AG09319 (cell line): ENCODE measurements around the gene TXLNG.

ENCODE experiments used
- DNase-seq: peaks from one replicate; pipeline ENCODE4 v3.0.0-alpha.2; 2010; ENCODE audit warnings: low read depth; ENCODE audit errors: extremely low read depth
- TF ChIP-seq, protein P1 (sequence below): IDR thresholded peaks from 2 replicates; pipeline ENCODE4 v1.5.1; 2011; ENCODE audit warnings: low read depth, mild to moderate bottlenecking, inconsistent platforms, low read length, moderate library complexity

The TXLNG gene

DNA sequence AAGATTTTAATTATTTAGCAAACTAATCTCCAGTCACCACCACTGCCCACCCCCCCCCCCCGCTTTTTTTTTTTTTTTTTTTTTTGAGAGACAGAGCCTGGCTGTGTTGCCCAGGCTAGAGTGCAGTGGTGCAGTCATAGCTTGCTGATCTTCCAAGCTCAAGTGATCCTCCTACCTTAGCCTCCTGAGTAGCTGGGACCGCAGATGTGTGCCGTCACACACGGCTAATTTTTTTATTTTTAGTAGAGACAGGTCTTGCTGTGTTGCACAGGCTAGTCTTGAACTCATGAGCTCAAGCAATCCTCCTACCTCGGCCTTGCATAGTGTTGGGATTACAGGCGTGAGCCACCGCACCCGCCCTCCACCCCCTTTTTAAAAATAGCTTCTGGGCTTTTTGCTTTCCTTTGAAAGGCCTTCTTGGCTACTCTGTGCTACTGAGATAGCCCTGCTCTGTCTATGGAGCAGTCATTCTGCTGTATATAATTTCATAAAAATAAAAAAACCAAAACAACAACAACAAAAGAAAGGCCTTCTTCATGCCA, 18.7 kb downstream of the TXLNG start:
- DNase-seq: no peak
- TF ChIP-seq, protein P1, sequence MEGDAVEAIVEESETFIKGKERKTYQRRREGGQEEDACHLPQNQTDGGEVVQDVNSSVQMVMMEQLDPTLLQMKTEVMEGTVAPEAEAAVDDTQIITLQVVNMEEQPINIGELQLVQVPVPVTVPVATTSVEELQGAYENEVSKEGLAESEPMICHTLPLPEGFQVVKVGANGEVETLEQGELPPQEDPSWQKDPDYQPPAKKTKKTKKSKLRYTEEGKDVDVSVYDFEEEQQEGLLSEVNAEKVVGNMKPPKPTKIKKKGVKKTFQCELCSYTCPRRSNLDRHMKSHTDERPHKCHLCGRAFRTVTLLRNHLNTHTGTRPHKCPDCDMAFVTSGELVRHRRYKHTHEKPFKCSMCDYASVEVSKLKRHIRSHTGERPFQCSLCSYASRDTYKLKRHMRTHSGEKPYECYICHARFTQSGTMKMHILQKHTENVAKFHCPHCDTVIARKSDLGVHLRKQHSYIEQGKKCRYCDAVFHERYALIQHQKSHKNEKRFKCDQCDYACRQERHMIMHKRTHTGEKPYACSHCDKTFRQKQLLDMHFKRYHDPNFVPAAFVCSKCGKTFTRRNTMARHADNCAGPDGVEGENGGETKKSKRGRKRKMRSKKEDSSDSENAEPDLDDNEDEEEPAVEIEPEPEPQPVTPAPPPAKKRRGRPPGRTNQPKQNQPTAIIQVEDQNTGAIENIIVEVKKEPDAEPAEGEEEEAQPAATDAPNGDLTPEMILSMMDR: no peak

GRCh38 chrX:16807548-16807947, 21.3 kb downstream of the TXLNG start:
- TF ChIP-seq, protein P1: peak; percentile 63
- no peak for DNase-seq

GRCh38 chrX:16807976-16808542, 21.8 kb downstream of the TXLNG start:
- no peak for DNase-seq
- TF ChIP-seq, protein P1: no peak

GRCh38 chrX:16814597-16814996, 28.3 kb downstream of the TXLNG start:
- TF ChIP-seq, protein P1: no peak
- DNase-seq: no peak

DNA sequence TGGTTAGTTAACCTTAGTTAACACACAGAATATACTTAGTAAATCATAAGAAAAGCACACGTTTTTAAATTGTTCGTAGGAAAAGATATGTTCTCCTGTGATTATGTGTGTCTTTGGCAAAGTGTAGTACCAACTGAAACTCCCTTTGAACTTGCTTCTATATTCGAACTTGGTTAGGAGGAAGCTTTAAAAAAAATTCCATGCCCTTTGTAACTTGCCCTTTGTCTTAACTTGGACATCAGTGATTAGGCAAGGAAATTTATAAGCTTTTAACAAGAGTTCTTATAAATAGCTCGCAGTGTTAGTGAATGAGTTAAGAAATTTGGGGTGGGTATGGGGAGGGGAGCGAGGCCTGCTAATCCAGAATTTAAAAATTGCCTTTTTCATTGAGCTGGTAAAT, 33.4 kb downstream of the TXLNG start:
- TF ChIP-seq, protein P1: no peak

GRCh38 chrX:16822723-16823122, 36.5 kb downstream of the TXLNG start:
- TF ChIP-seq, protein P1: no peak

More for the DNA sequence above, 33.4 kb downstream of the TXLNG start:
- no peak for DNase-seq

GRCh38 chrX:16825264-16826035, 39.2 kb downstream of the TXLNG start:
- TF ChIP-seq, protein P1: no peak; the same call in 1 of the 2 replicates
- peak; percentile 8 for DNase-seq

More at GRCh38 chrX:16822723-16823122, 36.5 kb downstream of the TXLNG start:
- DNase-seq: no peak
